WTC11 (cell line): ENCODE measurements around the gene FGD5. TPM values are rescaled to one million over a fixed set of nuclear protein-coding genes. Genes with fewer than 3 reads are reported as not detected.

Experiments used
- ATAC-seq: fragments of 200-7000 bp; cut with Tn5 transposase; 2 replicates; pipeline ENCODE4 v1.10.0; 2021; ENCODE audit warnings: mild to moderate bottlenecking, moderate library complexity
- CTCF ChIA-PET: fragments of 300-600 bp; sonication (Branson Sonifier 250); formaldehyde crosslinking; loops from one replicate; lab custom pipeline; 2021; ENCODE audit warnings: antibody characterized with exemption; lab: Charles Lee
- POLR2A ChIA-PET: fragments of 350-600 bp; sonication (Branson Sonifier 250); formaldehyde crosslinking; loops from one replicate; lab custom pipeline; 2021; ENCODE audit warnings: antibody characterized with exemption; lab: Charles Lee
- DNase-seq: peaks from one replicate; pipeline ENCODE4 v3.0.0; 2021; ENCODE audit warnings: low spot score
- H3K27ac Mint-ChIP-seq: 2 replicates; pipeline ENCODE4 v1.8.0; 2021; ENCODE audit warnings: mixed read lengths
- H3K27me3 Mint-ChIP-seq: 2 replicates; pipeline ENCODE4 v1.8.0; 2021; ENCODE audit warnings: low read depth, mild to moderate bottlenecking, moderate library complexity, mixed read lengths
- H3K36me3 Mint-ChIP-seq: 2 replicates; pipeline ENCODE4 v1.8.0; 2021; ENCODE audit warnings: mixed read lengths
- H3K4me1 Mint-ChIP-seq: 2 replicates; pipeline ENCODE4 v1.8.0; 2022; ENCODE audit warnings: mixed read lengths
- H3K4me3 Mint-ChIP-seq: 2 replicates; pipeline ENCODE4 v1.8.0; 2021; ENCODE audit warnings: mild to moderate bottlenecking, moderate library complexity, mixed read lengths
- H3K9me3 Mint-ChIP-seq: 2 replicates; pipeline ENCODE4 v1.8.0; 2021; ENCODE audit warnings: mixed read lengths
- ATF1 ChIP-seq: sonication (generic); formaldehyde crosslinking; IDR thresholded peaks from 2 replicates; pipeline ENCODE4 v1.8.1; 2023; ENCODE audit warnings: mild to moderate bottlenecking, moderate library complexity, missing genetic modification reagents
- ELF4 ChIP-seq: sonication (generic); formaldehyde crosslinking; IDR thresholded peaks from 2 replicates; pipeline ENCODE4 v1.8.1; 2022; ENCODE audit warnings: low read depth, mild to moderate bottlenecking, moderate library complexity, missing genetic modification reagents
- FOXP1 ChIP-seq: sonication (generic); formaldehyde crosslinking; IDR thresholded peaks from 2 replicates; pipeline ENCODE4 v1.8.0; 2022; ENCODE audit warnings: missing genetic modification reagents, mild to moderate bottlenecking, moderate library complexity, borderline replicate concordance
- GTF2I ChIP-seq: fragments of 250-450 bp; sonication (Bioruptor Pico); conservative IDR thresholded peaks from 2 replicates; pipeline ENCODE4 v1.4.0; 2021; ENCODE audit warnings: mild to moderate bottlenecking
- KAT7 ChIP-seq: sonication (generic); formaldehyde crosslinking; IDR thresholded peaks from 2 replicates; pipeline ENCODE4 v1.8.1; 2023; ENCODE audit warnings: missing genetic modification reagents, mild to moderate bottlenecking, borderline replicate concordance
- NFATC4 ChIP-seq: fragments of 250-450 bp; sonication (Bioruptor Pico); IDR thresholded peaks from 2 replicates; pipeline ENCODE4 v1.9.0; 2021; ENCODE audit warnings: mild to moderate bottlenecking
- NFYB ChIP-seq: sonication (generic); formaldehyde crosslinking; conservative IDR thresholded peaks from 2 replicates; pipeline ENCODE4 v1.8.0; 2022; ENCODE audit warnings: low read depth, missing genetic modification reagents
- PREB ChIP-seq: sonication (generic); formaldehyde crosslinking; IDR thresholded peaks from 2 replicates; pipeline ENCODE4 v1.8.1; 2022; ENCODE audit warnings: mild to moderate bottlenecking, missing genetic modification reagents, moderate library complexity, borderline replicate concordance
- PRRX2 ChIP-seq: fragments of 250-450 bp; sonication (Bioruptor Pico); IDR thresholded peaks from 2 replicates; pipeline ENCODE4 v1.8.0; 2021; ENCODE audit warnings: mild to moderate bottlenecking
- RELA ChIP-seq: sonication (generic); formaldehyde crosslinking; IDR thresholded peaks from 2 replicates; pipeline ENCODE4 v1.8.1; 2022; ENCODE audit warnings: missing genetic modification reagents, mild to moderate bottlenecking, borderline replicate concordance
- RORB ChIP-seq: fragments of 250-450 bp; sonication (Bioruptor Pico); IDR thresholded peaks from 2 replicates; pipeline ENCODE4 v1.9.0; 2021; ENCODE audit warnings: mild to moderate bottlenecking
- SMAD3 ChIP-seq: sonication (generic); formaldehyde crosslinking; IDR thresholded peaks from 2 replicates; pipeline ENCODE4 v1.8.0; 2022; ENCODE audit warnings: missing genetic modification reagents, mild to moderate bottlenecking, borderline replicate concordance
- STAT6 ChIP-seq: sonication (generic); formaldehyde crosslinking; conservative IDR thresholded peaks from 2 replicates; pipeline ENCODE4 v1.8.1; 2023; ENCODE audit warnings: mild to moderate bottlenecking, low read depth, missing genetic modification reagents, moderate library complexity
- ZNF263 ChIP-seq: sonication (generic); formaldehyde crosslinking; IDR thresholded peaks from 2 replicates; pipeline ENCODE4 v1.8.1; 2022; ENCODE audit warnings: low read depth, mild to moderate bottlenecking, moderate library complexity, missing genetic modification reagents
- total RNA-seq: library from RNA; stranded (reverse); gene quantifications from 3 replicates; pipeline ENCODE4 v1.2.3, GENCODE V29; 2021
- TF ChIP-seq, protein P1 (sequence below): fragments of 250-450 bp; sonication (Bioruptor Pico); IDR thresholded peaks from 2 replicates; pipeline ENCODE4 v1.9.0; 2021; ENCODE audit warnings: mild to moderate bottlenecking, borderline replicate concordance
- TF ChIP-seq, protein P2 (sequence below): fragments of 250-450 bp; sonication (Bioruptor Pico); IDR thresholded peaks from 2 replicates; pipeline ENCODE4 v2.1.2; 2022; ENCODE audit warnings: mild to moderate bottlenecking, moderate library complexity
- TF ChIP-seq, protein P3 (sequence below): sonication (generic); formaldehyde crosslinking; IDR thresholded peaks from 2 replicates; pipeline ENCODE4 v1.8.0; 2022; ENCODE audit warnings: mild to moderate bottlenecking, missing genetic modification reagents

The FGD5 gene
- total RNA-seq, 1 experiment from 2014 or later = 18.3 TPM

- TF ChIP-seq ATF1 (CRISPR knock-in tag) (no peak), PRRX2 (CRISPR knock-in tag) (no peak), RELA (CRISPR knock-in tag) (no peak), NFYB (CRISPR knock-in tag) (no peak), NFATC4 (CRISPR knock-in tag) (no peak)
- TF ChIP-seq, protein P1, sequence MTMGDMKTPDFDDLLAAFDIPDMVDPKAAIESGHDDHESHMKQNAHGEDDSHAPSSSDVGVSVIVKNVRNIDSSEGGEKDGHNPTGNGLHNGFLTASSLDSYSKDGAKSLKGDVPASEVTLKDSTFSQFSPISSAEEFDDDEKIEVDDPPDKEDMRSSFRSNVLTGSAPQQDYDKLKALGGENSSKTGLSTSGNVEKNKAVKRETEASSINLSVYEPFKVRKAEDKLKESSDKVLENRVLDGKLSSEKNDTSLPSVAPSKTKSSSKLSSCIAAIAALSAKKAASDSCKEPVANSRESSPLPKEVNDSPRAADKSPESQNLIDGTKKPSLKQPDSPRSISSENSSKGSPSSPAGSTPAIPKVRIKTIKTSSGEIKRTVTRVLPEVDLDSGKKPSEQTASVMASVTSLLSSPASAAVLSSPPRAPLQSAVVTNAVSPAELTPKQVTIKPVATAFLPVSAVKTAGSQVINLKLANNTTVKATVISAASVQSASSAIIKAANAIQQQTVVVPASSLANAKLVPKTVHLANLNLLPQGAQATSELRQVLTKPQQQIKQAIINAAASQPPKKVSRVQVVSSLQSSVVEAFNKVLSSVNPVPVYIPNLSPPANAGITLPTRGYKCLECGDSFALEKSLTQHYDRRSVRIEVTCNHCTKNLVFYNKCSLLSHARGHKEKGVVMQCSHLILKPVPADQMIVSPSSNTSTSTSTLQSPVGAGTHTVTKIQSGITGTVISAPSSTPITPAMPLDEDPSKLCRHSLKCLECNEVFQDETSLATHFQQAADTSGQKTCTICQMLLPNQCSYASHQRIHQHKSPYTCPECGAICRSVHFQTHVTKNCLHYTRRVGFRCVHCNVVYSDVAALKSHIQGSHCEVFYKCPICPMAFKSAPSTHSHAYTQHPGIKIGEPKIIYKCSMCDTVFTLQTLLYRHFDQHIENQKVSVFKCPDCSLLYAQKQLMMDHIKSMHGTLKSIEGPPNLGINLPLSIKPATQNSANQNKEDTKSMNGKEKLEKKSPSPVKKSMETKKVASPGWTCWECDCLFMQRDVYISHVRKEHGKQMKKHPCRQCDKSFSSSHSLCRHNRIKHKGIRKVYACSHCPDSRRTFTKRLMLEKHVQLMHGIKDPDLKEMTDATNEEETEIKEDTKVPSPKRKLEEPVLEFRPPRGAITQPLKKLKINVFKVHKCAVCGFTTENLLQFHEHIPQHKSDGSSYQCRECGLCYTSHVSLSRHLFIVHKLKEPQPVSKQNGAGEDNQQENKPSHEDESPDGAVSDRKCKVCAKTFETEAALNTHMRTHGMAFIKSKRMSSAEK (CRISPR knock-in tag) = no peak
Measured at GRCh38 chr3:14848906-14849305, 30.1 kb downstream of the FGD5 start (continued).

- ChIA-PET CTCF (interaction anchor here (0.6 to 2.0 kb wide), 4 partner anchors 14 to 71 kb away, joined by 3 to 7 read pairs (median 4); no protein-coding TSS in a partner anchor), POLR2A (no interaction called here)
- Mint-ChIP-seq H3K4me3 (no peak overlapping the region), H3K27me3 (no peaks in the 10 kb centered on the region), H3K27ac (no peak overlapping the region), H3K36me3 (no peaks in the 10 kb centered on the region), H3K4me1 (peaks cover 65% of the 10 kb centered on the region), H3K9me3 (peaks cover 4% of the 10 kb centered on the region)
- DNase-seq (no peak), ATAC-seq (no peak)
- no peak for TF ChIP-seq FOXP1
- TF ChIP-seq, protein P2, sequence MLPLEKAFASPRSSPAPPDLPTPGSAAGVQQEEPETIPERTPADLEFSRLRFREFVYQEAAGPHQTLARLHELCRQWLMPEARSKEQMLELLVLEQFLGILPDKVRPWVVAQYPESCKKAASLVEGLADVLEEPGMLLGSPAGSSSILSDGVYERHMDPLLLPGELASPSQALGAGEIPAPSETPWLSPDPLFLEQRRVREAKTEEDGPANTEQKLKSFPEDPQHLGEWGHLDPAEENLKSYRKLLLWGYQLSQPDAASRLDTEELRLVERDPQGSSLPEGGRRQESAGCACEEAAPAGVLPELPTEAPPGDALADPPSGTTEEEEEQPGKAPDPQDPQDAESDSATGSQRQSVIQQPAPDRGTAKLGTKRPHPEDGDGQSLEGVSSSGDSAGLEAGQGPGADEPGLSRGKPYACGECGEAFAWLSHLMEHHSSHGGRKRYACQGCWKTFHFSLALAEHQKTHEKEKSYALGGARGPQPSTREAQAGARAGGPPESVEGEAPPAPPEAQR (CRISPR knock-in tag) = no peak
- TF ChIP-seq, protein P3, sequence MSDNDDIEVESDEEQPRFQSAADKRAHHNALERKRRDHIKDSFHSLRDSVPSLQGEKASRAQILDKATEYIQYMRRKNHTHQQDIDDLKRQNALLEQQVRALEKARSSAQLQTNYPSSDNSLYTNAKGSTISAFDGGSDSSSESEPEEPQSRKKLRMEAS (CRISPR knock-in tag) = no peak
Measured at GRCh38 chr3:14849638-14850230, 31.0 kb downstream of the FGD5 start.

- H3K9me3 Mint-ChIP-seq = peaks cover 10% of the 10 kb centered on the region
- DNase-seq = no peak
- H3K27ac Mint-ChIP-seq = no peak overlapping the region
- no peak overlapping the region for H3K4me3 Mint-ChIP-seq
- ATAC-seq = no peak
- ChIA-PET CTCF (interaction anchor here (1.4 kb wide), 1 partner anchor 71 kb away, joined by 3 read pairs; no protein-coding TSS in a partner anchor), POLR2A (no interaction called here)
- no peaks in the 10 kb centered on the region; the same call in 1 of the 2 replicates for H3K27me3 Mint-ChIP-seq
- H3K4me1 Mint-ChIP-seq = peaks cover 41% of the 10 kb centered on the region
- TF ChIP-seq RORB (CRISPR knock-in tag) (no peak), ELF4 (CRISPR knock-in tag) (no peak), ZNF263 (CRISPR knock-in tag) (no peak), NFATC4 (CRISPR knock-in tag) (no peak), NFYB (CRISPR knock-in tag) (no peak), STAT6 (CRISPR knock-in tag) (no peak), RELA (CRISPR knock-in tag) (no peak), PREB (CRISPR knock-in tag) (no peak), GTF2I (CRISPR knock-in tag) (no peak), SMAD3 (CRISPR knock-in tag) (no peak), KAT7 (CRISPR knock-in tag) (no peak)
- TF ChIP-seq, protein P2 (CRISPR knock-in tag) = no peak
- no peaks in the 10 kb centered on the region for H3K36me3 Mint-ChIP-seq
Measured at GRCh38 chr3:14852058-14852594, 33.4 kb downstream of the FGD5 start.
